CD4-positive, alpha-beta T cell treated with Interleukin-12 subunit alpha and Interleukin-12 subunit beta, for 1 hour (primary cell): ENCODE measurements around the gene TAF7.
A peak's percentile ranks its signal among the peaks of the same experiment; 100 is the strongest.
"Not testable (repeated sequence)": the region's sequence is repeated elsewhere in the genome, so short reads cannot be mapped to it uniquely, and the experiment has no call there.

ENCODE experiments used
- DNase-seq: peaks from one replicate; pipeline ENCODE4 v3.0.0-alpha.2; 2020

The TAF7 gene

DNA sequence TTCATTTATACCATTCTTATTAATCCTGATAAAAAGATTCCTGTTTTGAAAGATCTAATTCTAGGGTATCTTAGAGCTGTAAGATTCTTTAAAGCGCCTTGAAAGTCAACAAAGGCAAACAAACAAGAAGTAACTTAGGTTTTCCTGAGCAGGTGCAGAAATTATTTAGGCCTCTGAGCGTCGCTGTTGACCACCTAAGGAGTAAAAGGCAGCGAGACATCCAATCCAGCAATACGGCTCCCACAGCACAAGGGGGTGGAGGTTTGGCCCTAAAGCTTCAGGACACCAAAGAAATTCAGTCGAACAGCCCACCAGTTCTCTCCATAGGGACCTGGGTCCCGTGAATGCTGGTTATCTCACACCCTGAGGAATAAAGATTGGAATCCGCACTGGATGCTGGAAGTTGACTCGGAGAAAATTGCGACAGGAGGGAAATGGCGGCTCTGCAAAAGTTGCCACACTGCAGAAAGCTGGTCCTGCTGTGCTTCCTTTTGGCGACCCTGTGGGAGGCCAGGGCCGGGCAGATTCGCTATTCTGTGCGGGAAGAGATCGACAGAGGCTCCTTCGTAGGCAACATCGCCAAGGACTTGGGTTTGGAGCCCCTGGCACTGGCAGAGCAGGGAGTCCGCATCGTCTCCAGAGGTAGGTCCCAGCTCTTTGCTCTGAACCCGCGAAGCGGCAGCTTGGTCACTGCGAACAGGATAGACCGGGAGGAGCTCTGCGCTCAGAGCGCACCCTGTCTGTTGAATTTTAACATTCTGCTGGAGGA lies 18.1 kb upstream of the TAF7 start, which contains the start of gene PCDHGA2:
Gene PCDHGA2 (plus strand): TSS at position 223 of the 769 bp plus-strand sequence.
- no peak for DNase-seq

DNA sequence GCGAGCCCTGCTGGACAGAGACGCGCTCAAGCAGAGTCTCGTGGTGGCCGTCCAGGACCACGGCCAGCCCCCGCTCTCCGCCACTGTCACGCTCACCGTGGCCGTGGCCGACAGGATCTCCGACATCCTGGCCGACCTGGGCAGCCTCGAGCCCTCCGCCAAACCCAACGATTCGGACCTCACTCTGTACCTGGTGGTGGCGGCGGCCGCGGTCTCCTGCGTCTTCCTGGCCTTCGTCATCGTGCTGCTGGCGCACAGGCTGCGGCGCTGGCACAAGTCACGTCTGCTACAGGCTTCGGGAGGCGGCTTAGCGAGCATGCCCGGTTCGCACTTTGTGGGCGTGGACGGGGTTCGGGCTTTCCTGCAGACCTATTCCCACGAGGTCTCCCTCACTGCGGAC lies 12.0 kb upstream of the TAF7 start:
- not testable (repeated sequence) for DNase-seq

- peak; percentile 30 for DNase-seq
Observed at GRCh38 chr5:141330299-141331080, 9.9 kb upstream of the TAF7 start, which contains the start of gene PCDHGA1. Gene PCDHGA1, plus strand, starts transcription at chr5:141330514.

DNA sequence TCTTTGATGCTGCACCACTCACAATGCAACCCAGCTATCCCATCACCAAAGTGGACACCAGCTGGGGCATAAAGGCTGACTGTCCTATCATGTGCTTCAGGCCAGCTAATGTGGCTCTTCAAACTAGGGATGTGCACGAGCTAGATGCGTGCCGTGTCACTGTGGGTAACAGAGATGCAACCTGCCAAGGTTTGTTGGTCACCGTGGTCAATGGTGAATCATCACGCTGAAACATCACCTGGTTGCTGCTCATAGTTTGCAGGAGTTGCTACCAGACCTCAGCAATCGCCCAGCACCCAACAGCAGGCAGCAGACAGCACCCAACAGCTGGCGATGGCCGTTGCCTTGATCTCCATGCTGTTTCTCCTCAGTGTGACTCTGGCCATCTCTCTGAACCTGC lies 7.6 kb upstream of the TAF7 start:
- no peak for DNase-seq

- peak; percentile 74 for DNase-seq
Observed at GRCh38 chr5:141326088-141326854, 5.7 kb upstream of the TAF7 start.

DNA sequence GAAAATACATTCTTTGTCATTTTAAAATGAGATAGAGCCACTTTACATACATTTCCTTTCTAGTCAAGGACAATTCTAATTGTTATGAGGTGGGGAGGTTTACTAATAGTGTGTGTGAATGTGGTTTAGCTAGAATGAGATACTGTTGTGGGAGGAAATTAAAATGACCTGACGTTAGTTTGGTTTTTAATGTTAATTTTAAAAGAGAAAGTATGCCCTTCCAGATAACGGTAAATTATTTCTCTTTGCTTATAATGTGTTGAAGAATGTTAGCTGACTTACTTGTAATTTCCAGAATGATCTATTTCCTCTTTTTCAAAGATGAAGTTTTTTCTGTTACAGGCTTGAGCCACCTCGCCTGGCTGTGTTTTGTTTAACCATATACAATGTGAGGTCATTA lies 1.7 kb upstream of the TAF7 start:
- no peak for DNase-seq

DNA sequence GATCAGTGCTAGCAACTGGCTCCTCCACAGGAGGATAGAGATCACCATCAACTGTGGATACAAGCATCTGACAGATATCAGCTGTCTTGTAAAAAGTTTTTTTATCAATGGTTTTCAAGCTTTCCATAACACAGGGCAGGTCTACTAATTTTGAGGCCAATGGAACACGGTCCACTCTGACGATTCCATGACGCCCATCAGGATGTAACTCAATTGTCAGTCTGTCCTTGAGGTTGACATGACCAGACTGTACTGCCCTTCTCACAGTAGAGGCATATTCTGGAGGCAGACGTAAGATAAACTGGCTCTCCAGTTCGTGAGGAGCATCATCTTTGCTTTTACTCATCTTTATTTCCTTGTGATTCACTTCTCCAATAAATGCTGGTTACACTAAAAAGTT lies 885 bp downstream of the TAF7 start:
- no peak for DNase-seq

- DNase-seq: no peak
Observed at GRCh38 chr5:141319202-141319601, 1.4 kb downstream of the TAF7 start.

DNA sequence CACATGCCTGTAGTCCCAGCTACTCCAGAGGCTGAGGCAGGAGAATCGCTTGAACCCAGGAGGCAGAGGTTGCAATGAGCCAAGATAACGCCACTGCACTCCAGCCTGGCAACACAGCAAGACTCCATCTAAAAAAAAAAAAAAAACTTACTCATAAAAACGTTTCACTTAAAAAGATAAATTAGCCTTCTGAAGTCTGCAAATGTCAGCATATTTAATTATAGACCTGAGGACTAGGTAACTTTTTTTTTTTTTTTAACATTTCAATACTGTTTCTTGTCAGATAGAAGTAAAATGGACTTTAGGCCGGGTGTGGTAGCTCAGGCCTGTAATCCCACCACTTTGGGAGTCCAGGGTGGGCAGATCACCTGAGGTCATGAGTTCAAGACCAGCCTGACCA lies 3.6 kb downstream of the TAF7 start:
- not testable (repeated sequence) for DNase-seq

- DNase-seq: no peak
Observed at GRCh38 chr5:141313711-141314110, 6.9 kb downstream of the TAF7 start.

DNA sequence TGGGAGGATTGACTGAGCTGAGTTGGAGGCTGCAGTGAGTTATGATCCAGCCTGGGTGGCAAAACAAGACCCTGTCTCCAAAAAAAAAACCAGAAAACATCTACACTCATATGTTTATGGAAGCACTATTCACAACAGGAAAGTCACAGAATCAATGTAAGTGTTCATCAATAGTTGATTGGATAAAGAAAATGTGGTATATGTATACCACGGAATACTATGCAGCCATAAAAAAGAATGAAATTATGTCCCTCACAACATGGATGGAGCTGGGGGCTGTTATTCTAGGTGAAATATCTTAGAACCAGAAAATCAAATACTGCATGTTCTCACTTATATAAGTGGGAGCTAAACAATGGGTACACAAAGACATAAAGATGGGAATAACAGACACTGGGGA lies 14.0 kb downstream of the TAF7 start:
- DNase-seq: no peak

DNA sequence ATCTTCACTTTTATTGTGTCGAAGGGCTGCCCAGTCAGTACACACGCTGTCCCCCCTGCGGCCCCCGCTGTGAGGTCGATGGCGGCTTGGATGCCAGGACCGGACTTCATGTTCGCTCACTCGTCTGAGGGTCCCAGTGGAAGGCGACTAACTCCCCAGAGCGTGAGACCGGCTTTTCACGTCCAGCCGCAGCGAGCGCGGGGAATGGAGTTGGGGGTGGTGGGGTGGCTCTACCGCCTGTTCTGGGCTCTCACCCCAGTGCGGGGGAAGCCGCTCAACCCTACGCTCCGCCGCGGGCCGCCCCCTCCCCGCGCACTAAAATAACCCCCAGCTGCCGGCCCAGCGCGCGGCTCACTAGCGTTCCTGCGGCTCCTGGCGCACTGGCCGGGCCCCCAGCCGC lies 16.8 kb downstream of the TAF7 start, which contains the start of gene SLC25A2:
Gene SLC25A2 (minus strand): TSS at position 294 of the 400 bp plus-strand sequence. CDS start 184 bp downstream, at position 110.
- DNase-seq: no peak

DNA sequence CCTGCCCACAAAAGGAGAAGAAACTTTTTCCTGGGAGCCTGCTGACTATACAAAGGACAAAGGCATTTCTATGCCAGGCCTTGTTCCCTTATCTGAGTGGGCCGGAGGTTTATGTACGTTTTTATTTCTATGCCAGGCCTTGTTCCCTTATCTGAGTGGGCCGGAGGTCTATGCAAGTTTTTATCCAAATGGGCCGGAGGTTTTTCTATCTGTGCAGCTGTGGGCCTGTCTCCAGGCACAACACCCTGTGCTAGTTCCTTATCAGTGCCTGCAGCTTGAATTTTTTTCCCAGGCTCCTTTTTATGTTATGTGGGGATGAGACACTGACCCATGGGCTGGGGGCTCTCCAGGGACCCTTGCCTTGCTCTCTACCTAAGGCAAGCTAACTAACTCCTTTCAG lies 22.2 kb downstream of the TAF7 start:
- no peak for DNase-seq

GRCh38 chr5:141272906-141273305 lies 47.7 kb downstream of the TAF7 start:
- DNase-seq: no peak

DNA sequence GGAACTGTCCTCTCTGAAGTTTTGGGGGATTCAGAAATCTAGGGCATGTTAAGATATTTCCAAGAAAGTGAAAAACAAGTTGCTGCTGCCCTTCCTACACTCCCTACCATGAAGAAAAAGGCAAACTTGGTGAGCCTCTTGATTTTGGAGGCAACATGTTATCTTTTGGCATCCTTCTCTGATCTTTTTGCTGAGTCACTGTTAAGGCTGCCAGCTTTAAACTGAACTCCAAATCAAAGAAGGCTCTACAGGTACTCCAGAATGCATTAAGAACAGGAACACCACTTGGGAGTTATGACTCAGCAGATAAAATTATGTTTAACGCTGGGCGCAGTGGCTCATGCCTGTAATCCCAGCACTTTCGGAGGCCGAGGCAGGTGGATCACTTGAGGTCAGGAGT lies 51.4 kb downstream of the TAF7 start:
- DNase-seq: no peak
